Loucy (cell line): Measurements from ENCODE around the gene DBN1.
A peak's percentile ranks its signal among the peaks of the same experiment; 100 is the strongest.

Experiments used
- H2AFZ ChIP-seq: fragments of 200-600 bp; sonication (generic); 2 replicates; pipeline ENCODE4 v1.6.0; 2016; ENCODE audit warnings: antibody characterized with exemption, mild to moderate bottlenecking, low read length, moderate library complexity
- H3F3A ChIP-seq: fragments of 200-600 bp; 2 replicates; pipeline ENCODE4 v1.6.0; 2016; ENCODE audit warnings: antibody characterized with exemption, low read depth, mild to moderate bottlenecking
- H3K27me3 ChIP-seq: fragments of 200-600 bp; sonication (generic); 2 replicates; pipeline ENCODE4 v1.6.1; 2014; ENCODE audit warnings: low read length, mild to moderate bottlenecking; ENCODE audit not compliant: insufficient read depth, poor library complexity, severe bottlenecking
- H3K36me3 ChIP-seq: fragments of 200-600 bp; sonication (generic); 2 replicates; pipeline ENCODE4 v1.6.1; 2016; ENCODE audit warnings: low read length; ENCODE audit not compliant: insufficient read depth
- H3K4me1 ChIP-seq: fragments of 200-600 bp; sonication (generic); 2 replicates; pipeline ENCODE4 v1.5.1; 2014; ENCODE audit warnings: low read length, mild to moderate bottlenecking; ENCODE audit not compliant: insufficient read depth, poor library complexity, severe bottlenecking
- H3K4me2 ChIP-seq: fragments of 200-600 bp; sonication (generic); 2 replicates; pipeline ENCODE4 v1.6.0; 2014; ENCODE audit warnings: antibody characterized with exemption, low read length, low read depth, mild to moderate bottlenecking; ENCODE audit not compliant: poor library complexity, severe bottlenecking
- H3K4me3 ChIP-seq: fragments of 200-600 bp; sonication (generic); 2 replicates; pipeline ENCODE4 v1.5.1; 2014; ENCODE audit warnings: low read length, mild to moderate bottlenecking, mixed read lengths; ENCODE audit not compliant: poor library complexity, severe bottlenecking
- H3K79me2 ChIP-seq: fragments of 200-600 bp; sonication (generic); 2 replicates; pipeline ENCODE4 v1.6.1; 2014; ENCODE audit warnings: low read length; ENCODE audit not compliant: insufficient read depth
- H3K9ac ChIP-seq: fragments of 200-600 bp; sonication (generic); 2 replicates; pipeline ENCODE4 v1.6.0; 2014; ENCODE audit warnings: mild to moderate bottlenecking, low read depth, low read length, moderate library complexity; ENCODE audit not compliant: poor library complexity, severe bottlenecking
- H3K9me2 ChIP-seq: fragments of 200-600 bp; sonication (generic); replicated peaks from 2 replicates; pipeline ENCODE4 v1.6.1; 2016; ENCODE audit warnings: low read depth, low read length, mixed read lengths
- H3K9me3 ChIP-seq: fragments of 200-600 bp; sonication (generic); 2 replicates; pipeline ENCODE4 v1.6.1; 2014; ENCODE audit warnings: mild to moderate bottlenecking, antibody characterized with exemption, low read length, low read depth; ENCODE audit not compliant: insufficient read depth
- H4K20me1 ChIP-seq: fragments of 200-600 bp; sonication (generic); 2 replicates; pipeline ENCODE4 v1.6.0; 2014; ENCODE audit warnings: antibody characterized with exemption, low read length, mild to moderate bottlenecking; ENCODE audit not compliant: insufficient read depth, poor library complexity, severe bottlenecking
- CTCF ChIP-seq: fragments of 200-600 bp; sonication (generic); conservative IDR thresholded peaks from 2 replicates; pipeline ENCODE4 v1.5.1; 2014; ENCODE audit warnings: mild to moderate bottlenecking, antibody characterized with exemption, low read length
- EZH2phosphoT487 ChIP-seq: fragments of 200-600 bp; IDR thresholded peaks from 2 replicates; pipeline ENCODE4 v1.6.1; 2018; ENCODE audit warnings: antibody characterized with exemption, mild to moderate bottlenecking, moderate library complexity, borderline replicate concordance

The DBN1 gene

GRCh38 chr5:177474002-177474476, 605 bp upstream of the DBN1 start:
- Histone ChIP-seq H3K36me3 (no peaks in the 10 kb centered on the region), H2AFZ (no peak overlapping the region), H3K4me2 (no peak overlapping the region), H3K27me3 (no peaks in the 10 kb centered on the region), H3F3A (no peaks in the 10 kb centered on the region), H3K9ac (no peak overlapping the region), H3K4me1 (peaks cover 16% of the 10 kb centered on the region), H3K9me2 (no peaks in the 10 kb centered on the region), H3K79me2 (peaks cover 40% of the 10 kb centered on the region), H3K4me3 (no peak overlapping the region), H4K20me1 (peaks cover 34% of the 10 kb centered on the region), H3K9me3 (no peaks in the 10 kb centered on the region)
- TF ChIP-seq CTCF (no peak), EZH2phosphoT487 (no peak)

- H3K9me3 ChIP-seq, result no peaks in the 10 kb centered on the region
- H3K79me2 ChIP-seq, result peaks cover 45% of the 10 kb centered on the region
- no peaks in the 10 kb centered on the region for H3F3A ChIP-seq
- H4K20me1 ChIP-seq, result peaks cover 34% of the 10 kb centered on the region
- no peaks in the 10 kb centered on the region; the same call in 1 of the 2 replicates for H3K36me3 ChIP-seq
- no peak overlapping the region for H2AFZ ChIP-seq
- peak overlapping the region; percentile 91 for H3K4me2 ChIP-seq
- H3K9me2 ChIP-seq, result no peaks in the 10 kb centered on the region
- H3K4me1 ChIP-seq, result peaks cover 16% of the 10 kb centered on the region
- no peaks in the 10 kb centered on the region for H3K27me3 ChIP-seq
- H3K9ac ChIP-seq, result peak overlapping the region; percentile 71
- TF ChIP-seq CTCF (no peak), EZH2phosphoT487 (no peak)
- H3K4me3 ChIP-seq, result peak overlapping the region; percentile 89
Observed at GRCh38 chr5:177472460-177473442, 683 bp downstream of the DBN1 start.

- Histone ChIP-seq H4K20me1 (peaks cover 34% of the 10 kb centered on the region), H3K9ac (peak overlapping the region; percentile 71), H3K27me3 (no peaks in the 10 kb centered on the region), H3K9me2 (no peaks in the 10 kb centered on the region), H3K4me1 (peaks cover 16% of the 10 kb centered on the region), H3F3A (no peaks in the 10 kb centered on the region), H3K4me3 (peak overlapping the region; percentile 89), H3K4me2 (peak overlapping the region; percentile 91), H3K79me2 (peaks cover 45% of the 10 kb centered on the region), H3K36me3 (peaks cover 4% of the 10 kb centered on the region; the same call in 1 of the 2 replicates), H3K9me3 (no peaks in the 10 kb centered on the region), H2AFZ (no peak overlapping the region)
- TF ChIP-seq EZH2phosphoT487 (no peak), CTCF (no peak)
Observed at GRCh38 chr5:177471610-177472356, 1.7 kb downstream of the DBN1 start.
